Breast epithelium (tissue), 3 donors: ENCODE results near the gene BRF1.

Experiments
- CTCF ChIP-seq, 3 donors: fragments of 450-650 bp; IDR thresholded peaks; one replicate each; pipeline ENCODE4 v1.5.1; 2016 to 2017; ENCODE audit warnings: antibody characterized with exemption in 3 of 3, mild to moderate bottlenecking in 3 of 3, moderate library complexity in 3 of 3
- POLR2A ChIP-seq: fragments of 450-650 bp; IDR thresholded peaks from one replicate; pipeline ENCODE4 v1.6.1; 2016; ENCODE audit warnings: antibody characterized with exemption, mild to moderate bottlenecking, moderate library complexity

GRCh38 chr14:105346200-105346533, 45.4 kb upstream of the BRF1 start:
- no peak for TF ChIP-seq POLR2A
- no peak for TF ChIP-seq CTCF (IDR thresholded peaks at IDR 0.05)
